Prostate gland (tissue), 2 donors: ENCODE measurements around the gene CAMK2D. TPM values are rescaled to one million over a fixed set of nuclear protein-coding genes. Genes with fewer than 3 reads are reported as not detected.

Experiments used
- DNase-seq: peaks from one replicate; pipeline ENCODE4 v3.0.0-alpha.2; 2019; ENCODE audit warnings: low spot score
- H3K27ac ChIP-seq, 2 donors: fragments of 200-600 bp; sonication (generic); 2 replicates each; pipeline ENCODE4 v1.5.1; 2017 to 2019
- H3K27me3 ChIP-seq: fragments of 200-600 bp; sonication (generic); replicated peaks from 2 replicates; pipeline ENCODE4 v1.5.1; 2019; ENCODE audit not compliant: insufficient read depth
- H3K36me3 ChIP-seq, 2 donors: fragments of 200-600 bp; sonication (generic); 1 replicate in 1 of 2; 2 replicates in 1 of 2; pipeline versions ENCODE4 v1.5.1 to v1.8.1; 2017 to 2019
- H3K4me1 ChIP-seq: fragments of 200-600 bp; sonication (generic); replicated peaks from 2 replicates; pipeline ENCODE4 v1.5.1; 2019
- H3K4me3 ChIP-seq, 2 donors: fragments of 200-600 bp; sonication (generic); 2 replicates each; pipeline ENCODE4 v1.5.1; 2017 to 2019
- H3K9me3 ChIP-seq: fragments of 200-600 bp; sonication (generic); 2 replicates; pipeline ENCODE4 v1.5.1; 2017
- CTCF ChIP-seq, 4 experiments: fragments of 200-600 bp in 2 of 4; fragments of 450-650 bp in 2 of 4; sonication (generic) in 2 of 4; IDR thresholded peaks; 1 replicate in 3 of 4; 2 replicates in 1 of 4; pipeline ENCODE4 v1.5.1; 2016 to 2019; ENCODE audit warnings: antibody characterized with exemption in 4 of 4, mild to moderate bottlenecking in 2 of 4, moderate library complexity in 2 of 4
- POLR2A ChIP-seq: fragments of 450-650 bp; IDR thresholded peaks from one replicate; pipeline ENCODE4 v1.6.1; 2016; ENCODE audit warnings: antibody characterized with exemption, mild to moderate bottlenecking
- POLR2AphosphoS5 ChIP-seq: sonication (generic); formaldehyde crosslinking; IDR thresholded peaks from one replicate; pipeline ENCODE4 v1.6.1; 2017; ENCODE audit warnings: antibody characterized with exemption
- WGBS: methylation state at CpG from one replicate; pipeline ENCODE4 v1.1.5; 2018; 5-methylcytosine and 5-hydroxymethylcytosine counted together
- intact Hi-C: fragments of 100-400 bp; cut with DNase I; formaldehyde crosslinking; loops from one replicate; pipeline ENCODE4 v1.14.2; 2022
- total RNA-seq, 2 donors: library from RNA; depleted of rRNA; stranded (reverse); fragments of >200 nt; gene quantifications; one replicate each; pipeline ENCODE4 v1.1.0, GENCODE V29; 2016

The CAMK2D gene
- total RNA-seq, 2 donors from 2014 or later = 48.7 to 88.8 TPM

DNA sequence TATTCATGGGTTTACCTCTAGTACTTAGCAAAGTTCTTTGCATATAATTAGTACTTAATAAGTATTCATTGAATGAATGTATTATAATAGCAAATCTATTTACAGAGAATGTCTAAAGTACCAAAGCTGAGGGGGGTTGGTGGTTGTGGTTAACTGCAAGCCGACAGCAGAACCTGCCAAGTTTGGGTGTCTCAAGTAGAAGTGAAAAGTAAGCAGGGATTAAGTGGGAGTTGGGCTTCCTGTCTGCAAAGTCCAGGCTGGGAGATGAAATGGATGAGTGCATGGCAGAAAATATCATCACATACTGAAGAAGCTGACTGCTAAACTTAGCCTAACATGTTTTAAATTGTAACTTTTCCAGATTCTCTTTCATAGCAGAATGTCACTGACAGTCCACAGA, 169.6 kb downstream of the CAMK2D start:
- no peaks in the 10 kb centered on the region for H3K36me3 ChIP-seq
- WGBS = 70% methylated on average over 1 of the region's 1 CpG
- H3K4me3 ChIP-seq = no peak overlapping the region
- TF ChIP-seq CTCF (IDR thresholded peaks at IDR 0.05) (no peak), POLR2AphosphoS5 (no peak), POLR2A (no peak)
- intact Hi-C loops = no loop called here
- H3K9me3 ChIP-seq = no peaks in the 10 kb centered on the region
- no peak for DNase-seq
- no peaks in the 10 kb centered on the region for H3K27me3 ChIP-seq
- no peaks in the 10 kb centered on the region for H3K4me1 ChIP-seq
- no peak overlapping the region for H3K27ac ChIP-seq

DNA sequence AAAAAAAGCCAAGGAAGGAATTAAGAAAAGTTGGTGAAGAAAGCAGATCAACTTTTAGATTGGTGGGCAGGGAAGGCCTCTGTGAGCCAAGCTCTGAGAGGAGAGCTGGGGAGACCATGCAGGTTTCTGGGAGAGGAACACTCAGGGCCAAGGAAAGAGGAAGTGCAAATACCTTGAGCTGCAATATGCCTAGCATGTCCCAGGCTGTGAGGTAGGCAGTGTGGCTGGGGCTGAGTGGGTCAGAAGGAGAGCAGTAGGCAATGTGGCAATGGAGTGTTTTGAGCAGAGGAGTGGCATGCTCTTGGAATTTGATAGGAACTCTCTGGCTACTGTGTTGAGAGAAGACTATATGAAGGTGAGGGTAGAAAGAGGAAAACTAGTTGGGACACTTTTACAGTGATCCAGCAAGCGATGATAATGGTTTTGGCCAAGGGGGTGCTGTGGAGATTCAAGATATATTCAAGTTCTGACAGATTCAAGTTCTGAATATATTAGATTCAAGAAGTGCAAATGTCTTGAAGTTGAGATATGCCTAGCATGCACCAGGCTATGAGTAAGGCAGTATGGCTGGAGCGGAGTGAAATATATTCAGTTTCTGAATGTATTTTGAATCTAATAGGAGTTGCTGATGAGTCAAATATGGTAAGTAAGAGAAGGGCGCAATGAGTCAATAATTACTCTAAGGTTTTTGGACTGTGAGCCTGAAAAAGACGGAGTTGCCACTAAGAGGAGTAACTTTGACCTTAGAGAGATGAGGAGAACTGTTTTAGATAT, 172.5 kb downstream of the CAMK2D start:
- H3K36me3 ChIP-seq = no peaks in the 10 kb centered on the region
- intact Hi-C loops = no loop called here
- no peak overlapping the region for H3K4me3 ChIP-seq
- no peaks in the 10 kb centered on the region for H3K27me3 ChIP-seq
- no peak overlapping the region for H3K27ac ChIP-seq
- TF ChIP-seq POLR2AphosphoS5 (no peak), CTCF (IDR thresholded peaks at IDR 0.05) (no peak), POLR2A (no peak)
- H3K4me1 ChIP-seq = no peaks in the 10 kb centered on the region
- no peaks in the 10 kb centered on the region for H3K9me3 ChIP-seq
- WGBS = 97% methylated on average over 4 of the region's 4 CpGs
- DNase-seq = no peak

- no peak for DNase-seq
- 58% methylated on average over 4 of the region's 4 CpGs for whole genome bisulfite sequencing
- intact Hi-C loops = no loop called here
- H3K4me3 ChIP-seq = no peak overlapping the region
- H3K27me3 ChIP-seq = no peaks in the 10 kb centered on the region
- no peak for TF ChIP-seq POLR2A
- TF ChIP-seq POLR2AphosphoS5 = no peak
- TF ChIP-seq CTCF (IDR thresholded peaks at IDR 0.05) = no peak
- H3K36me3 ChIP-seq = no peaks in the 10 kb centered on the region
- H3K9me3 ChIP-seq = no peaks in the 10 kb centered on the region
- H3K4me1 ChIP-seq = no peaks in the 10 kb centered on the region
- H3K27ac ChIP-seq = no peak overlapping the region
These were observed 173.8 kb downstream of the CAMK2D start for GRCh38 chr4:113587640-113588275.

- Histone ChIP-seq H3K4me3 (no peak overlapping the region), H3K36me3 (no peaks in the 10 kb centered on the region), H3K27ac (no peak overlapping the region), H3K4me1 (no peaks in the 10 kb centered on the region), H3K27me3 (no peaks in the 10 kb centered on the region), H3K9me3 (no peaks in the 10 kb centered on the region)
- intact Hi-C loops = no loop called here
- WGBS = 91% methylated on average over 2 of the region's 2 CpGs
- DNase-seq = no peak
- TF ChIP-seq CTCF (IDR thresholded peaks at IDR 0.05) (no peak), POLR2A (no peak), POLR2AphosphoS5 (no peak)
These were observed 174.4 kb downstream of the CAMK2D start for GRCh38 chr4:113587156-113587555.

DNA sequence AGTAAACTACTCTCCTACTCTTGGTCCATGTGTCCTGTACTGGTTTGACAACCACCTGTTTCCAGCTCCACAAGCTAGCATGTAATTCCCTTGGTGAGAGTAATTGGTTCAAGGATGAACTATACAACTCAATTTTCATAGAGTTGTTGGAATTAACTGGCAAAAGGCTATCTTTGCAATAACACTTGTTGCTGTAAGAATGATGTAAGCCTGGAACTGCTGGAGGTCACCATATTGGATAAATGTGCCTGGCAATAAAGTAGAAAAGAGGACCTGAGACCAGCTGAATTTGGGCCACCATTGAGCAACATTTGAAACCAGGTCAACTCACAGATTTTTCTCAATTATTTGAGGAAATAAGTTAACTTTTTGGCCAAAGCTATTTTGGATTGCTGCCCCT, 175.5 kb downstream of the CAMK2D start:
- intact Hi-C loops = no loop called here
- Histone ChIP-seq H3K4me1 (no peaks in the 10 kb centered on the region), H3K27ac (no peak overlapping the region), H3K36me3 (no peaks in the 10 kb centered on the region), H3K27me3 (no peaks in the 10 kb centered on the region), H3K4me3 (no peak overlapping the region), H3K9me3 (no peaks in the 10 kb centered on the region)
- DNase-seq = no peak
- no peak for TF ChIP-seq CTCF (IDR thresholded peaks at IDR 0.05)
- TF ChIP-seq POLR2A = no peak
- no peak for TF ChIP-seq POLR2AphosphoS5
